ENCODE data around the gene ZNF616.
A peak's percentile ranks its signal among the peaks of the same experiment; 100 is the strongest.

ZNF616 gene

DNA sequence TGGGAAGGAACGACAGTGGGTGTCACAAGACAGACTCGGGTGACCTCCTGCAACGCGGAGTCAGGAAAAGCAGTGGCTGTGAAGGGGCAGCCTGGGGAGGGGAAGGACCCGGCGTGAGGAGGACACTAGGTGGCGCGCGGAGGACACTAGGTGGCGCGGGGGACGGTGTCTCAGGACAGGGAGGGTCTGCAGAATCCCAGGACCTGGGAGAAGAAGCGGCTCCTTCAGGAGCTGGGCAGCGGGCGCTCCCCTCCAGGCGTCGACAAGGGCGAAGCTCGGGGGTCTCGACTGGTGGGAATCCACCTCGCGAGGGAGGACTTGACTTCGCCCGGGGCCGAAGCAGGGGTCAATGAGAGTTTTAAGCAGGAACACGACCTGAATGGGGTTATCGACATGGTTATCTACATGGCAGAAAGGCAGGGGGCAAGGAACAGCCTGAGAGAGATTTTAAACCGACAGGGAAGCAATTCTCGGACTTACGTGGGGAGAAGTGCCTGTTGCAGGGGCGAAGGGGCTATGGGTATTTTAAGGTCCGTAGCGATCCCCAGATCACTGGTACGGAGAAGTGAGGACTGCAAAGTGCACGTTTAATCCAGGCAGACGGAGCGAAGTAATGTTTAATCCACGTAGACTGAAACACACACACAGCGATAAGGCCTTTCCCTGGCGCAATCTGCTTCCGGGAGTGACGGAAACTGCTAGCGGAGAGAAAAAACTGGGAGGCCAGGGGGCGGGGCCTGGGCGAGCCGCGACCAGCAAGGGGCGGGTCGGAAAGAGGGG is at the start of gene ZNF616:
Gene ZNF616, minus strand, starts transcription at position 687 of the 780 bp plus-strand sequence. CDS start 9,426 bp downstream, outside the sequence.
- TF ChIP-seq, protein P1, sequence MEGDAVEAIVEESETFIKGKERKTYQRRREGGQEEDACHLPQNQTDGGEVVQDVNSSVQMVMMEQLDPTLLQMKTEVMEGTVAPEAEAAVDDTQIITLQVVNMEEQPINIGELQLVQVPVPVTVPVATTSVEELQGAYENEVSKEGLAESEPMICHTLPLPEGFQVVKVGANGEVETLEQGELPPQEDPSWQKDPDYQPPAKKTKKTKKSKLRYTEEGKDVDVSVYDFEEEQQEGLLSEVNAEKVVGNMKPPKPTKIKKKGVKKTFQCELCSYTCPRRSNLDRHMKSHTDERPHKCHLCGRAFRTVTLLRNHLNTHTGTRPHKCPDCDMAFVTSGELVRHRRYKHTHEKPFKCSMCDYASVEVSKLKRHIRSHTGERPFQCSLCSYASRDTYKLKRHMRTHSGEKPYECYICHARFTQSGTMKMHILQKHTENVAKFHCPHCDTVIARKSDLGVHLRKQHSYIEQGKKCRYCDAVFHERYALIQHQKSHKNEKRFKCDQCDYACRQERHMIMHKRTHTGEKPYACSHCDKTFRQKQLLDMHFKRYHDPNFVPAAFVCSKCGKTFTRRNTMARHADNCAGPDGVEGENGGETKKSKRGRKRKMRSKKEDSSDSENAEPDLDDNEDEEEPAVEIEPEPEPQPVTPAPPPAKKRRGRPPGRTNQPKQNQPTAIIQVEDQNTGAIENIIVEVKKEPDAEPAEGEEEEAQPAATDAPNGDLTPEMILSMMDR (IDR thresholded peaks at IDR 0.05) = peak; percentile 83 to 86
- Histone ChIP-seq H3K36me3 (no peaks in the 10 kb centered on the region), H3K4me3 (peak within 1 kb of the TSS; percentile 65 to 79), H3K4me1 (peaks cover 0 to 21% (median 8%) of the 10 kb centered on the region in 4 donors), H3K27me3 (no peaks in the 10 kb centered on the region), H3K27ac (peak within 1 kb of the TSS; percentile 84 to 90), H3K9me3 (no peaks in the 10 kb centered on the region)
- intact Hi-C loops (cut with DNase I; ENCODE audit: low total_unique reads) = loop anchor here (1.0 to 2.0 kb wide), 3 partner anchors 31 to 97 kb away; no protein-coding TSS in a partner anchor
- DNase-seq = peak; percentile 95 to 99

GRCh38 chr19:52188822-52189734 is 49.3 kb upstream of the ZNF616 start:
- Histone ChIP-seq H3K27me3 (no peaks in the 10 kb centered on the region), H3K4me1 (peaks cover 0 to 46% (median 34%) of the 10 kb centered on the region in 4 donors), H3K9me3 (no peaks in the 10 kb centered on the region), H3K4me3 (peak overlapping the region; percentile 49 to 51), H3K36me3 (peaks cover 0 to 15% (median 12%) of the 10 kb centered on the region in 3 donors), H3K27ac (peak overlapping the region; percentile 86 to 95)
- peak in 1 of 2 donors; percentile 24 for DNase-seq
- intact Hi-C loops (cut with DNase I; ENCODE audit: low total_unique reads) = loop anchor here (2.0 kb wide), 1 partner anchor 50 kb away; the partner anchor contains the start of gene ZNF616
- TF ChIP-seq, protein P1 (IDR thresholded peaks at IDR 0.05) = peak in 1 of 2 experiments; percentile 36

- H3K27me3 ChIP-seq = no peaks in the 10 kb centered on the region
- no peaks in the 10 kb centered on the region for H3K9me3 ChIP-seq
- peaks cover 0 to 29% (median 26%) of the 10 kb centered on the region in 4 donors for H3K4me1 ChIP-seq
- peaks cover 0 to 3% (median 0%) of the 10 kb centered on the region in 3 donors for H3K36me3 ChIP-seq
- peak overlapping the region in 1 of 2 donors; percentile 95 for H3K27ac ChIP-seq
- TF ChIP-seq, protein P1 (IDR thresholded peaks at IDR 0.05) = no peak
- no peak for DNase-seq
- no peak overlapping the region for H3K4me3 ChIP-seq
- intact Hi-C loops (cut with DNase I; ENCODE audit: low total_unique reads) = no loop called here
These were observed 47.7 kb upstream of the ZNF616 start for GRCh38 chr19:52187407-52187806.

DNA sequence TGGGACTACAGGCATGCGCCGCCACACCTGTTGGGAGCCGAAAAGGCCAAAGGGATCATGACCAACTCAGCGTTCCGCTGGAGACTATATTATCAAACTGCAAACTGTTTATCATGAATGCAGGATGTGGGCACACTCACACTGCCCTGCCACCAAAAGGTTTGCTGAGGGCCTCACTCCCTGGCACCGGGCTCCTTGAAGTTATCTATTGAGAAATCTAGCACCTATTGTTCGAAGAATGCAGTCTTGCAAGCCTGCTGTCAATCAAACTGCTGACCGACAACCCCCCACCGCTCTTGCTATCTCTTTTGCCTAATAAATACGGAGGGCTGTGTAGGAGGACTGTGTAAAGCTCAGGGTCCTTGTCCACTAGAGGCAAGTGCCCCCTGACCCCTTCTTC is 36.8 kb upstream of the ZNF616 start:
- H3K9me3 ChIP-seq = no peaks in the 10 kb centered on the region
- intact Hi-C loops (cut with DNase I; ENCODE audit: low total_unique reads) = loop anchor here (10.0 kb wide), 1 partner anchor 58 kb away; no protein-coding TSS in a partner anchor
- no peak for DNase-seq
- peaks cover 5 to 7% (median 6%) of the 10 kb centered on the region in 4 donors for H3K4me1 ChIP-seq
- TF ChIP-seq, protein P1 (IDR thresholded peaks at IDR 0.05) = no peak
- no peaks in the 10 kb centered on the region for H3K36me3 ChIP-seq
- no peaks in the 10 kb centered on the region for H3K27me3 ChIP-seq
- H3K27ac ChIP-seq = no peak overlapping the region
- H3K4me3 ChIP-seq = no peak overlapping the region

GRCh38 chr19:52172347-52172746 is 32.6 kb upstream of the ZNF616 start:
- TF ChIP-seq, protein P1 (IDR thresholded peaks at IDR 0.05) = no peak
- intact Hi-C loops (cut with DNase I; ENCODE audit: low total_unique reads) = loop anchor here (10.0 kb wide), 1 partner anchor 62 kb away; no protein-coding TSS in a partner anchor
- peaks cover 6 to 17% (median 11%) of the 10 kb centered on the region in 4 donors for H3K4me1 ChIP-seq
- DNase-seq = no peak
- H3K27ac ChIP-seq = peak overlapping the region; percentile 89 to 93
- no peaks in the 10 kb centered on the region for H3K27me3 ChIP-seq
- H3K4me3 ChIP-seq = no peak overlapping the region
- peaks cover 11 to 16% (median 14%) of the 10 kb centered on the region in 3 donors for H3K36me3 ChIP-seq
- H3K9me3 ChIP-seq = no peaks in the 10 kb centered on the region
